Activated gamma-delta T cell (primary cell): ENCODE measurements around the gene BSDC1.
A peak's percentile ranks its signal among the peaks of the same experiment; 100 is the strongest.
"Not testable (repeated sequence)": the region's sequence is repeated elsewhere in the genome, so short reads cannot be mapped to it uniquely, and the experiment has no call there.

Experiments
- DNase-seq: peaks from one replicate; lab custom pipeline; 2025; lab: John Stamatoyannopoulos, UW
- total RNA-seq, 2 donors: gene quantifications; one replicate each; lab custom pipeline; 2026; lab: John Stamatoyannopoulos, UW

BSDC1 gene, protein sequence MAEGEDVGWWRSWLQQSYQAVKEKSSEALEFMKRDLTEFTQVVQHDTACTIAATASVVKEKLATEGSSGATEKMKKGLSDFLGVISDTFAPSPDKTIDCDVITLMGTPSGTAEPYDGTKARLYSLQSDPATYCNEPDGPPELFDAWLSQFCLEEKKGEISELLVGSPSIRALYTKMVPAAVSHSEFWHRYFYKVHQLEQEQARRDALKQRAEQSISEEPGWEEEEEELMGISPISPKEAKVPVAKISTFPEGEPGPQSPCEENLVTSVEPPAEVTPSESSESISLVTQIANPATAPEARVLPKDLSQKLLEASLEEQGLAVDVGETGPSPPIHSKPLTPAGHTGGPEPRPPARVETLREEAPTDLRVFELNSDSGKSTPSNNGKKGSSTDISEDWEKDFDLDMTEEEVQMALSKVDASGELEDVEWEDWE
- 130 to 135 reads per million in 2 donors for total RNA-seq

DNA sequence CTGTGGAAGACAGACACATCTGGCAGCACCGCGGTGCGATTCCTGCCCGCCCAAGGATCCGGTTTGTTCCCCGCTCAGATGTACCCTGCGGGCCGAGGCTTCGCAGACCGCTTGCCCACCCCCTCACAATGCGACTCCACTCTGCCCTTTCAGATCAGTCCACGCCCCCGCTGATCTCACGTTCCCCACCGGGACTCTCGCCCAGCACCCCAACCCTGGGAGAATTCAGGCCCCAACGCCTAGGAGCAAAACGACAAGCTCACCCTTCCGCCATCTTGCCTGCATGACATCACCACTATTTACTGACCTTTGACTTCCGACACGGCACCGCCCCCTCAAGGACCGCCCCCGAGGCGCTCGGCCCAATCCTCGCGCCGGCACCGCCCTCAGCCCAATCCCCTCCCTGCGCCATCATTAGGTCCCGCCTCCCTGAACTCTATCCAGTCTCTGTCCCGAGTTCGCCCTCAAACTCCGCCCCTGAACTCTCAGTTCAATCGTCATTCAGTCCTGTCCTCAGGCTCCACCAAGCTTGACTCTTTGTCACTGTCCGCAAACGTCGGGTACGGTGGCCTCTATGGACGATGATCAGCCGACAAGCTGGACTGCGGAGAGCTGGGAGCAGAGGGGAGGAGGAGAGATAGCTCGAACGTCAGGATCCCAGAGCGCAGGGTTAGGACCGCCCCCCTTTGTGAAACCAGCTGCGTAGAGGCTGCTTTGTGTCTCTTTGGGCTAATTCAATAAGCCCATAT lies at the start of gene BSDC1:
TSS of gene BSDC1 (minus strand) at position 301 of the 749 bp plus-strand sequence. CDS start at position 274, 27 bp downstream.
- peak; percentile 88 for DNase-seq

DNA sequence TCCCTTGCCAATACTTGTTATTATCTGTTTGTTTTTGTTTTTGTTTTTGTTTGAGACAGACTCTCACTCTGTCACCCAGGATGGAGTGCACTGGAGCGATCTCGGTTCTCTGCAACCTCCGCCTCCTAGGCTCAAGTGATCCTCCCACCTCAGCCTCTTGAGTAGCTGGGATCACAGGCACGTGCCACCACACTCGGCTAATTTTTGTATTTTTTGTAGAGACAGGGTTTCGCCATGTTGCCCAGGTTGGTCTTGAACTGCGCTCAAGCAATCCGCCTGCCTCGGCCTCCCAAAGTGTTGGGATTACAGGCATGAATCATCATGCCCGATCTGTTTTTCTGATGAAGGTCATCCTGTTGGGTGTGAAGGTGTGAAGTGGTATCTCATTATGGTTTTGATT lies 47.2 kb upstream of the BSDC1 start:
- DNase-seq: not testable (repeated sequence)

DNA sequence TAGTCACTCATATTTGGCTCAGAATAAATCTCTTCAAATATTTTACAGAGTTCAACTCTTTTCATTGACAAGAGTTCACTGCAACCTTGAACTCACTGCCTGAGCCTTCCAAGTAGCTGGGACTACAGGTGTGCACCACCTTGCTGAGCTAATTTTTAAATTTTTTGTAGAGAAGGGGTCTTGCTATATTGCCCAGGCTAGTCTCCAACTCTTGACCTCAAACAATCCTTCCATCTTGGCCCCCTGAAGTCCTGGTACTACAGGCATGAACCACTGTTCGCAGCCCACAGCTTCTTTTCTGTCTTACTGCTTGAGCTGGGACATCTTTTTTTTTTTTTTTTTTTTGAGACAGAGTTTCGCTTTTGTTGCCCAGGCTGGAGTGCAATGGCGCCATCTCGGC lies 44.5 kb upstream of the BSDC1 start:
- not testable (repeated sequence) for DNase-seq

DNA sequence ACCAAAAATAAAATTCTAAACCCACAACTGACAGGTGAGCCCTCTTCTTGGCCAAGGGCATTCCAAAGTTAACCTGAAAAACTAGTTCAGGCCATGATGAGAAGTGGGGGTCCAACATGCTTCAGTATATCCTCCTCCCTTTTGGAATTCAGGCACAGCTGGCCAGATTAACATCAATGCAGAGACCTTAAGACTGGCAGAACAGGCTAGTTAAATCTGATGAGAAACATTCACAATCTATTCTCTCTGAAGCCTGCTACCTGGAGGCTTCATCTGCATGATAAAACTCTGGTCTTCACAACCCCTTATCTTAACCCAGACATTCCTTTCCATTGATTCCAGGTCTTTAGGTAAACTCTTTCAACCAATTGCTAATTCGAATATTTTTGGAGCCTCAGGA lies 43.9 kb upstream of the BSDC1 start:
- DNase-seq: no peak

DNA sequence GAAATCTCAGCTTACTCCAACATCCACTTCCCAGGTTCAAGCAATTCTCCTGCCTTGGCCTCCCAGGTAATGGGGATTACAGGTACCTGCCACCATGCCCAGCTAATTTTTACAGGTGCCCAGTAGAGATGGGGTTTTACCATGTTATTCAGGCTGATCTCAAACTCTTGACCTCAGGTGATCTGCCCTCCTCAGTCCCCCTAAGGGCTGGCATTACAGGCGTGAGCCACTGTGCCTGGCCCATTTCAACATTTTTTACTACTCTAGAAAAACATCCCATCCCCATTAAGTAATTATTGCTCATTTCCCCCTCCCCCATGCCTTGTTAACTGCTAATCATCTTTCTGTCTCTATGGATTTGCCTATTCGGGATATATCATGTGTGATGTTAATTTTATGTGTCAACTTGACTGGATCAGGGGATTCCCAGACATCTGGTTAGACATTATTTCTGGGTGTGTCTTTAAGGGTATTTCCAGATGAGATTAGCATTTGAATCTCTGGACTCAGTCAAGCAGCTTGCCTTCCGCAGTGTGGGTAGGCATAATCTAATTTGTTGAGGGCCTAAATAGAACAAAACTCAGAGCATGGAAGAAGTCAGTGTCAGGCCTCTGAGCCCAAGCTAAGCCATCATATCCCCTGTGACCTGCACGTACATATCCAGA lies 37.6 kb upstream of the BSDC1 start:
- no peak for DNase-seq

DNA sequence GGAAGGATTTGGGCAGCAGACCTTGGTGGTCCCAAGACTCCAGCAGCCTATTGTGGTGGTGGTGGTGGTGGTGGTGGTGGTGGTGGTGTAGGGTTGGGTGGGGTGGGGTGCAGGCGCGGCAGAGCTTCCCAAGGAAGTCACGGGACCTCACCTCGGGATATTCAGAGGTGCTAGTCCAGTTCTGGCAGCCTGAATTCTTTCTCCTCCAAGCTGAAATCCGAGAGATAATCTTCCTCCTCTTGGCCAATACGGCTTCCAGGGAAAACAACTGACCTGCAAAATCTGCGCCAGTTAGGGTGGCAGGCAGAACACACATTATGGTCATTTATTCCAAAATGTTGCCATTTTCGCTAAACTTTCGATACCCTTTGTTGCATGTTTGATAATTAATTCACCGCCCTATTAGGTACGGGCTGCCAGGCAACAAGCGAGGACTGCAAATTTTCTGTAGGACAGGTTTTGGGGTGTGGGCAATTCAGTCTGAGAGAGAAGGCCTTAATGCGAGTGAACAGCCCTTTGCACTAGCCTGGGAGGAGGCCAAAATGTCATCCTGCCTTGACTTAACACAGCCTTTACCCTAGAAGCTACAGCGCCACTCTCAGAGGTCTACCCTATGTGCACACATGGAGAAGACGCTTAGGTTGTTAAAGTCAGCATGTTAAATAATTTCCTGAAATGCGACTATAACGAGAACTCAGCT lies 33.2 kb upstream of the BSDC1 start:
- DNase-seq: no peak

DNA sequence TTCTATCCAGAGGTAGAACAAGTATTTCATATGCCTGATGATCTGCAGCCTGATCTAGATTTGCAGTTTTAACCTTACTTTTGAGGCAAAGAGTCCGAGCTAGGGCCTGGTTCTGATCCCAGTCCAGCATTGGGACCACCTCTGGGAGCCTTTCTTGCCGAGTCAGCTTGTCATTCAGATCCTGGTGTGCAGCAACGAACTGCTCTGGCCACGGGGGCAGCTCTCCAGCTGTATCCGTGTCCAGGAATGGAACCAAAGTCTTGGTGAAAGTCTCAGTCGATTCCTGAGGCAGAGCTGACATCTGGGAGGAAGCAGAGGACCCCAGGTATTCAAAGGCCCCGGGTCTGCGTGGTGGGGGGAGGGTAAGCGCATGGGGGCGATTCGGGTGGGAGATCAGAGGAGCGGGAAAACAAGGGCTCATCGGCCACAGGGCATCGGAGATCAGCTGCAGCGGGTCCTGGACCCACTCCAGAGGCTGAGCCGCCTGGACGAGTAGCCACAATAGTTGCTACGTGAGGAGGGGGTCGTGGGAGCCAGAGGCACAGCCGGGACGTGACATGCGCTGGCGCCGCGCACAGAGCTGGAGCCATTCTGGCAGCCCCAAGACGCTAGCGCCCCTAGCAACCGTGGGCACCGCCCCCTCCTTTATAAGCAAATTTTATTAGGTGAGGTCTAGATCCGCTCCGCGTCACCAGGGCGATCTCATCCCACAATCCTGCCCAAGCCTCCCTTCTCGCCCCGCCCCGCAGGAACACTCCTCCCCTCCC lies 32.4 kb upstream of the BSDC1 start:
- DNase-seq: no peak

DNA sequence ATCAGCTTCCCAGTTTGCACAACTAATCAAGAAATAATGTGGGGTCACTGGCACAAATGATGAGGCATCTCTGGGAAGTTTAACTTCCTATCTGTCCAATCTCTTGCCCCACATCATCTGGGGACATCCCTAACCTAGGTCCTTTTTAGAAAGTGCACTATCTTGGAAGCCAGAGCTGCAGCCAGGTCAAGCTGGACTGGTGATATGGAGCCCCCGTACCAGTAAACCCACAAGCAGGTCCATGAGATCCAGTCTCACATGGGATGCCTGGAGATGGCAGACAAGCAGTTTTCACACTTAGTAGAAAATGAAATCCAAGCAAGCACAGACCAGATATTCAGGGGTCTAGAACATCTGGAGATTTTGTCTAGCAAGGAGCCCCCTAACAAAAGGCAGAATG lies 27.5 kb upstream of the BSDC1 start:
- DNase-seq: no peak

DNA sequence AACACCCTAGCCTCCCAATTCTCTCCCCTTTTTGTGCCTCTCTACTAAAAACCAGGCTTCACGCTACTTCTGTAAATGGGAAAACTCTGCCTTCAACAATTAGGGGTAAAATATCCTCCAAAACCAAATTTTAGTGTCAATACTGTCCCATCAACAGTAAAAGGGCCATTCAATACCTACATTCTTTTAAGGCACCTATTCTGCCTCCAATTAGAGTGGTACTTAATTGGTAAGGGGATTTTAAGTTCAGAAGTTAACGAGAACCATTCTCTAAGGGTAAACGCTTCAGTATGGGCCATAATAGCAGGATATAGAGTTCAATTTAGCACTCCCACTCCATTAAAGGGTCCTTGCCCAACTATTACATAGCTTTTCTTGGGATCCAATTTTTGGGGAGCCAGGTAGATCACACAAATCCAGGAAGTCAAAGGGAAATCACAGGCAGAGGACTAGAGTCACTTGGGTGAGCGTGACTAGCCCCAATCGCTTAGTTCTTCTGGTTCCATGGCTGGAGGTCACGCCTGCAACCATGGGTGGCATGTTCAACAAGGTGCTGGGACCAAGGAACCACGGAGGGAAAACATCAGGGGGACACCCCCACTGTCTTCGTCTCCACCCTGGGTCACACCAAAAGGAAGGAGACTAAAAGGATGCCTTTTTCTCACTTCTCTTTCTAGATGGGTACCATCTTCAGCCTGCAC lies 20.1 kb upstream of the BSDC1 start:
- no peak for DNase-seq

DNA sequence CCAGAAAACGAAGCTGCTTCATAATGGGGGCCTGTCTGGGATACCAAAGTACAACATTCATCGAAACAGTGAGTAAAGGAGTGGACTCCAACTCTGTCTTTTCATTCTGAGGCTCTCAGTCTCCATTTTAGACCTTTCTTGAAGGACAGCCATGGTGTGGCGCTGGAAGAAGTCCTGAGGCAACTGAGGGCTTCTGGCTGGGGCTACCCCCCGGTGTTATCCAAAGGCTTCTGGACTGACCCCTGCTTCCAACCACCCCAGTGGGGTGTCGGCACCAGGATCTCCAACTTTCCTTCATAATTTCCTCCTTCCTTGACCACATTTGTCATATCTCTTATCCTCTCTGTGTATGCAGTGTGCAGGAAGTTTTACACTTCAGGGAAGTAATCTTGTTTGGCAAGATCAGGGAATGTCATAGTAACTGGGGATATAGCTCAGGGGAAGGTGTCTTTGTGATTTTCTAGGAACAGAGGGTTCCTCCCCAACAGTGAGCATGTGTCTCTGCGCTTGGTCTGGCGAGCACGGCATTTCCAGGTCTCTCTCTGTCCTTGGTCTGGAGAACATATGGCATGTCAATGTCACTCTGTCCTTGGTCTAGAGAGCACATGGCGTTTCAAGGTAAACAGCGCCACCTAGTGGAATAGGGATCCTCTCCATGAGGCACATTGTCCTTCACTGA lies 19.4 kb upstream of the BSDC1 start:
- no peak for DNase-seq

DNA sequence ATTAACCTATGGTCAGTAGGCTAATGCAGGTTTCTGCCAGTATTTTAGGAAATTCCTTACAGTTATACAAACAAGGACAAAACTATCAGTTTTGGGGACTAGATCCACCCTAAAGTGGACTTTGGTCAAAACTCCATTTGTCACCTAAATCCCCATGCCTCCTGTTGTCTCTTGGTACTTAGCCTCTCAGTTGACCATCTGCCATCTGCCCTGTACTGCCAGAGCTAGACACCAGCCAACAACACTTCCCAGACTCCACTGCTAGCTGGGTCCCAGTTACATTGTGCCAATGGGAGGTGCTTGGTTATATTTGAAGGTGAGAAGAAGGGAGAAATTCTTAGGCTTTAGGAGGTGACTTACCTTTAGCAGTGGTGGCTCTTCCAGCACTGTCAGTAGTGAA lies 17.0 kb upstream of the BSDC1 start:
- DNase-seq: no peak

DNA sequence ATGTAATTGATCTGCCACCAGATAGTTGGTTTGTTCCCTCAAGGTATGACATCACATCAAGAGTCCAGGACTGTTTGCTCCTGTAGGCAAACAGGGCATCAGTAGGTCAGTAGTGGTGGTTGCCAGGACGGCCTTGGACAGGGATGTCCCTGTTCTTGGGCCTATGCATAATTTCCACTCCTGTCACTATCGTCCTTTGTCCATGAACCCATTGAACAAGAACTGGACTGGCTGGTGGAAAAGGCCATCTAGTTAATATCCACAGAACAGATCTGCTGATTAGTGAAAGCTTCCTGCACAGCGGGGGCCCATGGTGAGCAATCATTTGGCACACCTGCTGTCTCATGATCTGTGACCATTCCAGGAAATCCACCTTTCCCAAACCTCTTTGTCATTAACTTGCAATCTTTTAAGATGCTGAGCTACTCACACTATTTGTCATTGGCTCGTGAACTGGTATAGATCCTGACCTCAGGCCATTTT lies 12.4 kb upstream of the BSDC1 start:
- DNase-seq: no peak

DNA sequence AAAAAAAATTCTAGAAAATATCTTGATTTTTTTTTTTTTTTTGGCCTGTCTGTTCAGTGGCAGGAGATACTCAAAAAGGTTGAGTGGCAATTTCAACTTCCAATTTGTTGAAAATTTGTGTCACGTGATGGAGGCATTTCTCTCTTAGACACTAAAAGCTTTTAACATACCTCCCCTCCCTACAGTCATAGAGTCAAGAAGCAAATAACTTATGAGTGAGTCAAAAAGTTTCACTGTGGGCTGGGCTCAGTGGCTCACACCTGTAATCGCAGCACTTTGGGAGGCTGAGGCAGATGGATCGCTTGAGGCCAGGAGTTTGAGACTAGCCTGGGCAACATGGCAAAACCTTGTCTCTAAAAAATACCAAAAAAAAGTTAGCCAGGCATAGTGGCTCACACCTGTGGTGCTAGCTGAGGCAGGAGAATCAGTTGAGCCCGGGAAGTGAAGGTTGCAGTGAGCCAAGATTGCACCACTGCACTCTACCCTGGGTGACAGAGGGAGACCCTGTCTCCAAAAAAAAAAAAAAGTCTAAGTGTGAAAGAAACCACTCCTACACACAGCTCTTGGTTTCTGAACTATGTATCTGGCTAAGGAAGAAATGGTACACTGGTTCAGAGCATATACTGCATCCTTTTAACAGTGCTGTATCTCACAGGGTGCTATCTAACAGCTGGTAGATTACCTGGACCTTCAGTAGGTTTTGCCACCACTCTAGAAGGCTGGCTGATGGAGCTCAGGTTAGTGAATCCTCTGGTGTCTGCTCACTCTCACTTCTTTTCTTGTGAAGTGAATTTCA lies 11.6 kb upstream of the BSDC1 start:
- no peak for DNase-seq

DNA sequence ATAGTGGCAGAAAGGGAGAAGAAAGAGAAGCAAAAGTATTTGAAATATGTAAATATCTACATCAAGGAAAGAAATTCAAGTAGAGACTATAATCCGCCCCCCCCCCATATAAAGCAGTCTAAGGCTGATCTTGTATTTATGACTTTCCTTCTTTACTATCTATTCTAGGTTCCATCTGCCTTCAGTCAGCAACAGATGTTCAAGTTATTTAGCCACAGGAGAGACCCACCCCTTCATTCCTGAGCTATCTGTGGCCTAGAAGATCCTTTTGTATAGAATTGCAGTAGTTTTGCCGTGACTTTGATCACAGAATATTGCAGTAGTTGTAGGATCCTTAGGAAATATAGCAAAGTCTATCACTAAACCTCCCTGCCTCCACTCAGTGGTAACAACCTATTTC lies 10.7 kb upstream of the BSDC1 start:
- no peak for DNase-seq

DNA sequence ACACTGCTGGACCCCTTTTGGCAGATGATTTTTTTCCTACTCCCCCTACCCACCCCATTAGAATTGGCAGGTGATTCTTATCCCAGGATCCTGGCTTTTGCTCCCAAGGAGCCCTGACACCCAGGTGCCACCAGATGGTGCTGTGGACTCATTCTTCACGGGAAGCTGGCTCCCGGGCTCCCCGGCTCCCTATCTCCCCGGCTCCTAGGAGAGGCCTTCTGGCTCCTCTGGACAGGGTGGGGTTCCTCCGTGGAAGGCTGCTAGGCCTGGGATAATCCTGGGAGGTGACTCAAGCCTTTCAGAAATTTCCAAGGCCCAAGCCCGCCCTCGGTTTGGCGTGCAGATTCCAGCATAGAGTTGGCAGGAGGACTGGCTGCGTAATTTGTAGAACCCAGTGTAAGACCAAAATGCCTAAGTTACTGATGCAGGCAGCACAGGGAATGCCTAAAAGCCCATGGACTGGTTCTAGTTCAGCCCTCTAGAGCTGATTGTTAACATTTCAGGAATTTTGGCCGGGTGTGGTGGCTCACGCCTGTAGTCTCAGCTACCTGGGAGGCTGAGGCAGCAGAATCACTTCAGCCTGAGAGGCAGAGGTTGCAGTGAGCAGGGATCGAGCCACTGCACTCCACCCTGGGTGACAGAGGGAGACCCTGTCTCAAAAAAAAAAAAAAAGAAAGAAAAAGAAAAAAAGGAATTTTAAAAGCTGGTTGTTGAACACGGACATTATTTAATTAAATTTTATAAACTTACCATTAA lies 6.8 kb upstream of the BSDC1 start:
- no peak for DNase-seq

DNA sequence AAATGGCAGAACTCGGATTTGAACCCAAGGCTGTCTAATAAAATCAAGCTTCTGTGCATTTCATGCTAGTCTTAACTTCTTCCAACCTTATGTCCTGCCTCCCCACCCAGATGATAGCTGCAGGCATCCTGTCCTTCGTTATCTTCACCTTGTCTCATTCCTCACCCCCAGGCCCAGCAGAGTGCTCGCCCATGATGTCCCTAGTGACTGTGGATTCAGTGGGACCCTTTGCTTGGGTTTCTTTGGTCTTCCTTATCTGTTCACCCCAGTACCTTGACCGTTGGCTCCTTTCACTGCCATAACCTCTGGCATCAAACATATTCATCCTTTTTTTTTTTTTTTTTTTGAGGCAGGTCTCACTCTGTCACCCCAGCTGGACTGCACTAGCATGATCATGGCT lies 5.6 kb upstream of the BSDC1 start:
- no peak for DNase-seq

DNA sequence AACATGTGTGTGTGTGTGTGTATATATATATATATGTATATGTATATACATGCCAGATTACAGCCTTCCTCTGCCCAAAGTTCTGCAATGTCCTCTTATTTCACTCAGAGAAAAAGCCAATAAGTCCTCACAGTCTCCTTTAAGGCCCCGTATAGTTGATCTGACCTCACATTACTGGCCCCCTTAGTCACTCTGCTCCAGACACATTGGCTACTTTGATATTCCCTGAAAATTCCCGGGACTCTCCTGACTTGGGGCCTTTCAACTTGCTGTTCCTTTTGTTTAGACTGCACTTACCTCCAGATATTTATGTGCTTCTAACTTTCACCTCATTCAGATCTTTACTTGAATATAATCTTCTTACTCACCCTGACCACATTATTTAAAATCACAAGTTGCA lies 4.2 kb upstream of the BSDC1 start:
- DNase-seq: no peak

DNA sequence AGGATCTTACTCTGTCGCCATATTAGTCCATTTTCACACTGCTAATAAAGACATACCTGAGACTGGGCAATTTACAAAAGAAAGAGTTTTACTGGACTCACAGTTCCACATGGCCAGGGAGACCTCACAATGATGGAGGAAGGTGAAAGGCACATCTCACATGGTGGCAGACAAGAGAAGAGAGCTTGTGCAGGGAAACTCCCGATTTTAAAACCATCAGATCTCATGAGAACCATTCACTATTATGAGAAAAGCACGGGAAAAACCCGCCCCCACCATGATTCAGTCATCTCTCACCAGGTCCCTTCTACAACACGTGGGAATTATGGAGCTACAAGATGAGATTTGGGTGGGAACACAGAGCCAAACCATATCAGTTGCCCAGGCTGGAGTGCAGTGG lies 2.3 kb upstream of the BSDC1 start:
- DNase-seq: not testable (repeated sequence)
